Central memory CD4-positive, alpha-beta T cell (primary cell): ENCODE measurements around the gene WASHC3.
"Not testable (repeated sequence)": the region's sequence is repeated elsewhere in the genome, so short reads cannot be mapped to it uniquely, and the experiment has no call there.

Experiments used
- DNase-seq: peaks from one replicate; pipeline ENCODE4 v3.0.0; 2022
- total RNA-seq, 3 experiments: gene quantifications; one replicate each; lab custom pipeline; 2026; lab: John Stamatoyannopoulos, UW

Gene WASHC3, protein sequence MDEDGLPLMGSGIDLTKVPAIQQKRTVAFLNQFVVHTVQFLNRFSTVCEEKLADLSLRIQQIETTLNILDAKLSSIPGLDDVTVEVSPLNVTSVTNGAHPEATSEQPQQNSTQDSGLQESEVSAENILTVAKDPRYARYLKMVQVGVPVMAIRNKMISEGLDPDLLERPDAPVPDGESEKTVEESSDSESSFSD
- total RNA-seq: 16.4 to 44.7 (median 33.6) reads per million in 3 experiments

DNA sequence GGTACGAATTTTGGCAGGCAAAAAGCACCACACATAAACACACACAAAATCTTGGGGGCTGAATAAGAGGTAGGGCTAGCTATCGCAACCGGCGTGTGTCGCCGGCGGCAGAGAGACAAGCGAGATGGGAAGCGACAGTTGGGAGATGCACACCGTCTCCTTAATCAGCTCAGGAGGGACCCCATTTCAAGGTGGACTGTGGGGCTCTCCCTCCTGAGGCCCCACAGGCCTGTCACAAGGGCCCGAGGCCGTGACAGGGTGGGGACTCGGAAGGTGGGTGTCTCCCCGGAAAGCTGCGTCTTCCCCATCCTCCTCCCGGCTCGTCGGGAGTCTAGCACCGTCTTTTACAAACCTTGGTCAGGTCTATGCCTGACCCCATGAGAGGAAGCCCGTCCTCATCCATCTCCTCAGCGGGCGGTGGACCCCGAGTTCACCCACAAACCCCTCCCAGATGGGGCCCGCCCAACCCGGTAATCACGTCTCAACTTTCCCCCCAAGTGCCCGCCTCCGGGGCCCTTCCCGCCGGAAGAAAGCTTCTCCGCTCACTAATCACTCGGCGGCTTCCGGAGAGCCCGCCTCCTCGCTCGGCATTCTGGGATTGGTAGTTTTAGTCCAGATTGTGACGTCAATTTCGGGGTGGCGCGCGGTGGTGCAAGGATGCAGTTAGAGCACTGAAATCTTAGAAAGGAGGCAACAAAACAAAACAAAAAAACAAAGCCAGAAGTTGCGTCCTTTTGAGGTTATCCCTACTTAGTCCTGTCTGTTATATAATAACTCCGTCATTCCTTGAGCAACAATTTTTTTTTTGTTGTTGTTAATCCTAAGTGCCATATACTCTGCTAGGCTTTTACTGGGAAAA, at the start of gene WASHC3:
Gene WASHC3 (minus strand): TSS at position 432 of the 859 bp plus-strand sequence. CDS start 29 bp downstream, at position 403.
- DNase-seq: peak; percentile 94

DNA sequence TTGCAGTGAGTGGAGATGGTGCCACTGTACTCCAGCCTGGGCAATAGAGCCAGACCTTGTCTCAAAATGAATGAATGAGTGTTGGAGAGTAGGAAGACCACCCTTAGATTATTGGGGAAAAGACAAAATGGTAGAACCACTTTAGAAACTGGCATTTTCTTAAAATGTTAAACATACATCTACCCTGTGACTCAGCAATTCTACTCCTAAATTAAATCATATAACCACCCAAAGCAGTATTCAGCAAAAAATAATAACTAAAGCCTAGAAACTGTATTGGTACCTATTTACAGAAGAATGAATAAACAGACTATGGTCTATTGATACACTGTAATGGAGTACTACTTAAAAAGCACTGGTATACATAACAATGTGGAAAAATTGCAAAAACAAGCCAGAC, 49.0 kb upstream of the WASHC3 start:
- no peak for DNase-seq

DNA sequence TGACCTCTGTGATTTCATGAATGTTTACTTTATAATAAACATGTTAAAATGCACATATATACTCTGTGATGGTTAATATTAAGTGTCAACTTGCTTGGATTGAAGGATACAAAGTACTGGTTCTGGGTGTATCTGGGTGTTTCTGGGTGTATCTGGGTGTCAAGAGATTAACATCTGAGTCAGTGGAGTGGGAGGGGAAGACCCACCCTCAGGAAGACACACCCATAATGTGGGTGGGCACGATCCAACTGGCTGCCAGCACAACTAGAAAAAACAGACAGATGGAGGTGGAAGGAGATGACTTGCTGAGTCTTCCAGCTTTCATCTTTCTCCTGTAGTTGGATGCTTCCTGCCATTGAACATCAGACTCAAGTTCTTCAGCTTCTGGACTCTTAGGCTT, 46.2 kb upstream of the WASHC3 start:
- no peak for DNase-seq

DNA sequence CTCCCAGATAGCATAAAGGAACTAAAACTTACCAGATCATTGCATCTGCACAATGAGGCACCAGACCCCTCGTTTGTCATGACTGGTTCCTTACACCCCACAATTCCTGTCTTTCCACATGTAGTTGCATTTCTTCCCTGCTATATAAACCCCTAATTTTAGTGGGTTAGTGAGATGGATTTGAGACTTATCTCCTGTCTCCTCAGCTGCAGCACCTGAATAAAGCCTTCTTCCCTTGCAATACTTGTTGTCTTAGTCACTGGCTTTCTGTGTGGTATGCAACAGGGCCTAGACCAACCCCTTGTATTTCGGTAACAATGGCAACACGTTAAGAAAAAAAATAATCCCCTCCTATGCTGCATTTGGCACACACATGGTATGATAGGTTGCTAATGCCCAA, 45.1 kb upstream of the WASHC3 start:
- no peak for DNase-seq

DNA sequence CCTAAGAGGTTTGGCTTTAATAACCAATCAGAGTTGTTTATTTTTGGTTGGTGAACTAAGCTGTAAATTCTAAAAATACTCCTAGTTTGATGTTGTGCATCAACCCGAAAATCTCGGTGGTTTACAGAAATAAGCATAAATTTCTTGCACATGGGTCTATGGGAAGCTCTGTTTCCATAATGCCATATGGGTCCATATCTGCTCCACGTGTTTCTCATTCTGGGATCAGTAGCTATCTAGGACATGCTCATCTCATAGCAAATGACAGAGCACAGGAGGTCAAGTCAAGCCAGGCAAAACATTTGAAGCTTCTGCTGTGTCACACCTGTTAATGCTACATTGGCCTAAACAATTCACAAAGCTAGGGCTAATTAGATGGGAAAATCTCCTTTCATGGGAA, 35.1 kb upstream of the WASHC3 start:
- no peak for DNase-seq

DNA sequence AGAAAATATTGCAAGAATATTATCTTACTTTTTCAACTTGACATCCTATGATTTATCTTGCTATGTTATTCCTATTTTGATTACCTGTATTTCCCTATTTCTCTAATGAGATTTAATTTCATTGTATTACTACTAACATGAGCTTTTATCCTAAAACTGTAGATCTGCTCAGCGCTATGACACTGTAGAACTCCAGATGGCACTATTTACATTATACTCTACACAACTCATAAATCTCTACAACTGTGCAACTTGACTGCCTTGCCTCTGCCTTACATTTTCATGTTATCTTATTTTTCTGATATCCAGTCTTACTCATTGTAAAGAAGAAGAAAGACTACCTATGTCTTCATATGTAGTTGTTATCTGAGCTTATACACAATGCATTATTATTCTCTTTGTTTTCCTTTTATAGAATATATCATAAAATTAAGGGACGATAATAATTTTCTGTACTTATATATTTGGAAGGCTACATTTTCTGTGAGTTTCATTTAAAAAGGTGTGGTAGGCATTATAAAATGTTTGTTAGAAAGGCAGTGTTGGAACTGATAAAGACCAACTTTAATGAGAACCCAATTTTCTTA, 34.0 kb upstream of the WASHC3 start:
- DNase-seq: no peak

DNA sequence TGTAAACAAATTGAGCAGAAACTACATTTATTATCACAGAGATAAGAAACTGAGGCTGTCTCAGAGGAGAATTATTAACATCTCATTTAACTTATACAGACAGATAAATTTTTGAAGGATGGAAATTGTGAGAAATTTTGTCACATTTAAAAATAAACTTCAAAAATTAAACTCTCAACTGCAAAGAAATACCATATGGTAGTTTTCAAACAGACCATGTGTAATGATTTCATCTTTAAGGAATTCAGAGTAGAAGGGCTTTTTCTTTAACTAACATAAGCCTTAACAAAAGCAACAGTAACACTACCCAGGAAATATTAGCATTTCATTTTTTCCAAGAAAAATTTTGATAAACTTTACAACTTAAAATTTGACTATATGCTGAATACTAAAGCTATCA, 31.5 kb upstream of the WASHC3 start:
- no peak for DNase-seq

DNA sequence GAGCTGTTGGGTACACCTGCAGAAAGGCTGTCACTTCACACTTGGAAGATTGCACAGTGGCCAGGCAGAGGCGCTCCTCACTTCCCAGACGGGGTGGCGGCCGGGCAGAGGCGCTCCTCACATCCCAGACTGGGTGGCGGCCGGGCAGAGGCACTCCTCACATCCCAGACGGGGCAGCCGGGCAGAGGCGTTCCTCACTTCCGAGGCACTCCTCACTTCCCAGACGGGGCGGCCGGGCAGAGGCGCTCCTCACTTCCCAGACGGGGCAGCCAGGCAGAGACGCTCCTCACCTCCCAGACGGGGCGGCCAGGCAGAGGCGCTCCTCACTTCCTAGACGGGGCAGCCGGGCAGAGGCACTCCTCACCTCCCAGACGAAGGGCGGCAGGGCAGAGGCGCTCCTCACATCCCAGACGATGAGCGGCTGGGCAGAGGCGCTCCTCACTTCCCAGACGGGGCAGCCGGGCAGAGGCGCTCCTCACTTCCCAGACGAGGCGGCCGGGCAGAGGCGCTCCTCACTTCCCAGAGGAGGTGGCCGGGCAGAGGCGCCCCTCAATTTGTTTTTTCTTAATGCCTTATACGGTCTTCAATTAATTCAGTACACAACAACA, 27.5 kb upstream of the WASHC3 start:
- not testable (repeated sequence) for DNase-seq

DNA sequence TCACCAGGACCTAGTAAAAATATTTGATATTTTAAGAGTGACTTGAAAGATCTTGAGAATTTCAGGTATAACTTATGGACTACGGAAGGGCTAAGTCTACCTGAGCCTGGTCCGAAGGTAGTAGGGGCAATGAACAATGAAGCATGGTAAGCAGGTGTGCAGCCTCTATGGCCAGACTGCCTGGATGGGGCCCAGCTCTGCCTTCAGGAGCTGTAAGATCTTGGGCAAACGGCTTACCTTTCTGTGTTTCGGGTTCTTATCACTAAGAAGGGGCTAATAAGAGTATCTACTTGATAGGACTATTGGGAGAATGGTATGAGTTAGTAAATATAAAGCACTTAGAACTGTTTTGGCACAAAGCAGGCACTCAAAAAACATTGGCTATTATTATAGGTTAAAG, 19.1 kb upstream of the WASHC3 start:
- DNase-seq: no peak

DNA sequence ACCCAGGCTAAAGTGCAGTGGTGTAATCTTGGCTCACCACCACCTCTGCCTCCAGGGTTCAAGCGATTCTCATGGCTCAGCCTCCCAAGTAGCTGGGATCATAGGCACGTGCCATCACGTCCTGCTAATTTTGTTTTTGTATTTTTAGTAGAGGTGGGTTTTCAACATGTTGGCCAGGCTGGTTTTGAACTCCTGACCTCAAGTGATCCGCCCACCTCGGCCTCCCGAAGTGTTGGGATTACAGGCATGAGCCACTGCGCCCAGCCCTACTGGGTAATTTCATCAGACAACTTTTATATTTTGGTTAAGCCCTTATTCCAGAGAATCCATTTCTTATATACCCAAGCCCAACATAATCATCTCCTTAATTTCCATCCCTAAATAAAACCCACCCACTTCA, 10.3 kb upstream of the WASHC3 start:
- not testable (repeated sequence) for DNase-seq

DNA sequence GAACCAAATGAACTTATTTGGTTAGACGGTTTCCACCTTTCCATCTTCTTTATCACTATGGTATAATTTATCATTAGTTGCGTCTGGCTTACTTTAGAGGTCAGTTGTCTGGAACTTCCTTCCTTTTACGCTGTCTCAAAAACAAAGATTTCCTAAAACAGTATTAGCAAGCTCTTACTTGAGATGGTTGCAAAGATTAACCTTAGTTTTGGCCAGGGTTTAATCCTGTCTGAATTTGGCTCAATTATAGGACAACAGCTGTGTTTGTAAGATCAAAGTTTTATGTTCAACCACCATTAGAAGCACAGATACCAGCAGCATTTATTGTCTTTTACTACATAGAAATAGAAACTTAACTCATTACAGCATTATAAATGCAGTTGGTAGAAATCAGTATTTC, 7.9 kb upstream of the WASHC3 start:
- no peak for DNase-seq

DNA sequence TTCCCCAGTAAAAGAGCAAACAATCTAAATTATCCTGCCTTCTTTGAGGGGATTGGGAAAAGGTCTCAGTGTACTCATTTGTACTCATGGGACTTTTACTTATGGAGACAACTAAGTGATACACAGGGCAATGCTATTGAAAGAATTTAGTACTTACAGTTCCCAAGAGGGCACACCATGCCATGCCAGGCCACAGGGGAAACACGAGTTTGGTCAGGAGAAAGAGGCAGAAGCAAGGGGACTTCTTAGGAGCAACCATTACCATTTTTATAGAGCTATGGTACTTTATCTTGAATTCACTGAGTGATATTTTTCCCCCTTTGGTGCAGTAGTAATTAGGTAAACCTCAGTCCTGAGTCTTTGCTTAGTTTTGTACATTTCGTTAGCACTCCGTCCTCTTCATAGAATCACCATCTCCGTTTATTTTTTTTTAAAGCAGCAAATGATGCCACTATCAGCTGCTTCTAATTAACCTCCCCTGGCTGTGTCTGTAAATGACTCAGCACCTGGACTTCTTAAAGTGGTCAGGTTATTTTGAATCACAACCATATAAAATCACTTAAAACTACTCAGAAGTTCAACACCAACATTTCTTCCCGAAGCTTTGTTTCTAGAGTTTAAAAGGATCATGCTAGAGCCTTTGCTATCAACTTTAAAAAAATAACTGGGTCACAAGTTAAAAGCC, 5.9 kb upstream of the WASHC3 start:
- no peak for DNase-seq

DNA sequence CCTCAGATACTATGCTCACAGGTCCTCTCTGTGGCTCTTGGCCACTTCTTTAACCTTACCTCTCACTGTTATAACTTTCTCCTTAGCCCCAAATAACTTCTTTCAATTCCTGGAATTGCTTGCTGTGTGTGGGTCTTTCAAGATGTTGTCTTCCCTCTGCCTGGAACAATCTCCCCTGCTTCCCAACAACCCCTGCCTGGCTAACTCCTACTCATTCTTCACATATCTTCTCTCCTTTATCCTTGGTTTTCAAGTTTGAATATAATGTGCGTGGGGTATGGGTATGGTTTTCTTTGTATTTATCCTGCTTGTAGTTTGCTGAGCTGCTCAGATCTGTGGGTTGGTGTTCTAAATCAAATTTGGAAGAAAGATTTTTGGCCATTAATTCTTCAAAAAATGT, 2.7 kb upstream of the WASHC3 start:
- DNase-seq: no peak

DNA sequence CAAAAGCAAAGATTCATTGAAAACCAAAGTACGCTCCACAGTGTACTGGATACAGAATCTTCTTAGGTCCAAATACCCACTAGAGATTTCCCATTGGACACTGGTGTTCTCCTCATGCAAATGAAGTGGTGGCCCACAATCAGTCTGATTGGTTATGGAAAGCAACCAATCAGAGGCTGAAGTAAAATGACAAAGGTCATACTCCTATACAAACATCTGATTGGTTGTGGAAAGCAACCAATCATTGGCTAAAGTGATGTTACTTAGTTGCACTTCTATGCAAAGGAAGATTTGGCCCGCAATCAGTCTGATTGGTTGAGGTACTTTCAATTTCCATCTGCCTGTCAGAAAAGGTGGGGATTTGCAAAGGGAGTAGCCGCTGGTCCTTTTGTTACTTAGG, 1.3 kb upstream of the WASHC3 start:
- no peak for DNase-seq

DNA sequence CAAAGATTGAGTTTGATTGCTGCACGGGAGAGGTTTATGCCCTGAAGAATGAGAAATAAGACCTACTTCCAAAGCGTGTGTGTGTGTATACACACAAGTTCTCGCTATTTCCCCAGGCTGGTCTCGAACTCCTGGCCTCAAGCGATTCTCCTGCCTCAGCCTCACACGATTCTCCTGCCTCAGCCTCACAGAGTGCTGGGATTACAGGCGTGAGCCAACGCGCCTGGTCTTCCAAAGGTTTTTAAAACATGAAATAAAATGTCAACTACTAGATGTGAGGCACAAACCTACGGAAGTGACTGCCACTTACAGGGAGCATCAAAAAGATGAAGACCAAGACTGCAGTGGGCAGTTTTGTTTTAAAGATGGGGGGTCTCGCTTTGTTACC, 622 bp upstream of the WASHC3 start:
- DNase-seq: no peak

DNA sequence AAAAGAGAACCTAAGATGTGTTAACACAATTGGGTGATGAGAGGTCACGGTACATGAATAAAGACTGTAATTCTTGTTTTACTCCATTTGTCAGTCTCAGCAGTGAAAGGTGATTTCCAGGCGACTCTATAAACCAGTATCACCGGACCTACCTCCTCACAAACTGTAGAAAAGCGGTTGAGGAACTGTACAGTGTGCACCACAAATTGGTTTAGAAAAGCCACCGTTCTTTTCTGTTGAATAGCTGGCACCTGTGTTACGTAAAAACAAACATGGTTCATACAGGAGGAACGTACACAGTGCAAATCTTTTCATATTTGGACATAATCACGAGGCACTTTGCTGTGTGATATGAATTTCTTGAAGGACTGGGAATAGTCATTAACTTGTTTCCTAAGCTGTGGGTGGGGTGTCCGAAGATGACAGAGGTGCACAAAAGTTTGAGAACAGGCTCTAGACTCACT, 663 bp downstream of the WASHC3 start:
- peak; percentile 35 for DNase-seq

DNA sequence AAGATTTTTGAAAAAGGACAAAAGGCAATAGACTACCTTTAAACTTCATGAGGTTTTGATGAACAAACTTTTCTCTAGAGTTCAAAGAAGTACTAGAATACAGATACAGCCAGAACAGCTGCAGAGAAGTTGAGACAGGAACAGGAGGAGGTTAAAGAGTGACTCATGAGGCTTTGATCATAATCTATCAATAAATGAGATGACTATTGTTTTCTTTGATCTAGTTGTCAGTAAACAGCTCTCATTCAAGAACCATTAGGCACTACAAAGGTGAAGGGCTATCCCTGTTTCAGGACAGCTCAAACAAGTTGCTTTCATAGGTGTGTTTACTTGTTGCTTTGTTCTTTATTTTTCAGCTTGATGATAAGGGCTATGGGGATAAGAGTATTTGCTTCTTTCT, 2.4 kb downstream of the WASHC3 start:
- DNase-seq: peak; percentile 53

DNA sequence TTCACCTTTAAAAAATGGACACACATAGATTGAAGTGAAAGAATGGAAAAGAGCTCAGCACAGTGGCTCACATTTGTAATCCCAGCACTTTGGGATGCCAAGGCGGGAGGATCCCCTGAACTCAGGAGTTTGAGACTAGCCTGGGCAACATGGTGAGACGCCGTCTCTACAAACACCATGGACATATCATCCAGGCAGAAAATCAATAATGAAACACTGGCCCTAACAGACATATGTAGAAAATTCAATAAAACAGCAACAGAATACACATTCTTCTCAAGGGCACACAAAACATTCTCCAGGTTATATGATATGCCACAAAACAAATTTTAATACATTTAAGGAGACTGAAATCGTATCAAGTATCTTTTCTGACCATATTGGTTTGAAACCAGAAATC, 7.4 kb downstream of the WASHC3 start:
- no peak for DNase-seq

DNA sequence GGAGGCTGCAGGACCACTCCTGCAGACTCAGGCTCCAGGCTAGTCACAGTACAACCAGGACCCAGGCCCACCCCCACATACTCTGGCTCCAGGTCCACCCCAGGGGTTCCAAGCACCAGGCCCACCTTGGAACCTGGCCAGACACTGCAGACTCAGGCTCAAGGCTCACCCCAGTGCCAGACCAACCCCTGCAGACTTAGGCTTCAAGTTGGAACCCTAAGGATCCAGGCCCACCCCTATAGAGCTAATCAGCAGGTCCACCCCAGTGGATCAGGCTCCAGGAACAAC, 8.8 kb downstream of the WASHC3 start:
- no peak for DNase-seq

DNA sequence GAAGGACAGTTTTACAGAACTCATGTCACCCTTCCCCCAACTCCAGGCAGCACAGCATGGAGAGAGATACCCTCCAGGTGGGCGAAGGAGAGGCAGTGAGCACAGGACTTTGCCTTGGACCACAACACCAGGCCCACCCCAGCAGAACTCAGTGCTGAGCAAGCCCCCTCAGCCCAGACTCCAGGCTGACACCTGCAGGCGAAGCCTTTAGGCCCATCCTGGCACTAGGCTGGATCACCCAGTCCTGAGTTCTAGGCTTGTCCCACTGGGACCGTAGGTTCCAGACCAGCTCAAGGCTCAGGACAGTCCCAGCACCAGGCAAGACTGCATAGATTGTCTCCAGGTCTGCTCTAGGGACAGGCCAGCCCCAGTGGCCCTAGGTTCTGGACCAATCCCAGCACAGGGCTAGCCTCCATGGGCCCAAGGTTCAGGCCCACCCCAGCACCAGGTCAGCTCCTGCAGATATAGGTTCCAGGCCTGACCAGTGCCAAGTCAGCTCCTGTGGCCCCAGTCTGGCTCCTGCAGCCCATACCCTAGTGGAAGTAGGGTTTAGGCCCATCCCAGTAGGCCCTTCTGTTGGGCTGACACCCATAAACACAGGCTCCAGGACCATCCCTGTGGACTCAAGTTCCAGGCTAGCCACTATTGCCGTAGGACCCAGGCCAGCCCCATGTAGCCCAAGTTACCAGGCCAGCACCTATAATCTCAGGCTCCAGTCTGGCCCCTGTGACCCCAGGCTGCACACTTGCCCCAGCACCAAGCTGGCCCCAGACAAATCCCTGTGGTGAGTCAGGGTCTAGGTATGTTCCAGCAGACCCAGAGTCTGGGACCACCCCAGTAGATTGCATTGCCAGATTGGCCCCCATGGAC, 9.4 kb downstream of the WASHC3 start:
- DNase-seq: no peak

DNA sequence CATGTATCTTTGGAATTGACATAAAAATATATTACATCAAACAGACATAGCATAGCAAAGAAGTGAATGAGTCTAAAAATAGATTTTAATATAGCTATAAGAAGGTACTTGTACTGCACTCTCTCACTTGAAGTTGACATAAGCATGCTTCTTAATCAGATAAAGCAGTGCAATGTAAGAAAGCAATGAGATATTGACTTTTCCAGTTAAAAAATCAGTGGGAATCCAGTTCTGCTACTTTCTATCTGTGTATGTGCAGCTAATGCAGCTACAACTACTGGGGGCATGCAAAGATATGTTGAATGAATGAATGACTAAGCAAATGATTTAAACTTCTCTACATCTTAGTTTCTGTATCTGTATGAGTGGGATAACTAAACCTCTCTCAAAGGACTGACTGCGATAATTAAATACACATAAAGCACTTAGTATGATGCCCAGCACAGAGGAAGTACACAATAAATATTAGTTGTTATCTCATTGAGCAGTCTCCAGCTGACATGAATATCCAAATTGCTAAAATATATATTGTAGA, 10.3 kb downstream of the WASHC3 start:
- no peak for DNase-seq
